NCI-H82 treated with DMSO at 0.1 percent for 48 hours (cell line): ENCODE data around the gene GRB7.
"Not testable (repeated sequence)": the region's sequence is repeated elsewhere in the genome, so short reads cannot be mapped to it uniquely, and the experiment has no call there.

Experiments used
- DNase-seq: peaks from one replicate; lab custom pipeline; 2025; ENCODE audit not compliant: unreplicated experiment; lab: John Stamatoyannopoulos, UW

GRB7 gene

GRCh38 chr17:39709319-39709997 lies 28.3 kb upstream of the GRB7 start:
- DNase-seq: no peak

GRCh38 chr17:39709998-39710964 lies 27.5 kb upstream of the GRB7 start:
- no peak for DNase-seq

GRCh38 chr17:39711071-39711470 lies 26.7 kb upstream of the GRB7 start:
- not testable (repeated sequence) for DNase-seq

- DNase-seq: no peak
These were observed 25.9 kb upstream of the GRB7 start for GRCh38 chr17:39711851-39712250.

GRCh38 chr17:39714234-39714633 lies 23.5 kb upstream of the GRB7 start:
- no peak for DNase-seq

GRCh38 chr17:39715375-39716072 lies 22.2 kb upstream of the GRB7 start:
- DNase-seq: no peak

- no peak for DNase-seq
These were observed 21.5 kb upstream of the GRB7 start for GRCh38 chr17:39716073-39716818.

- no peak for DNase-seq
These were observed 20.7 kb upstream of the GRB7 start for GRCh38 chr17:39716879-39717536.

GRCh38 chr17:39717660-39718059 lies 20.1 kb upstream of the GRB7 start:
- DNase-seq: no peak

- DNase-seq: no peak
These were observed 18.0 kb upstream of the GRB7 start for GRCh38 chr17:39719563-39720355.

GRCh38 chr17:39722104-39722503 lies 15.6 kb upstream of the GRB7 start:
- no peak for DNase-seq

- no peak for DNase-seq
These were observed 14.5 kb upstream of the GRB7 start for GRCh38 chr17:39722965-39723848.

GRCh38 chr17:39724731-39725130 lies 13.0 kb upstream of the GRB7 start:
- no peak for DNase-seq

GRCh38 chr17:39725923-39726322 lies 11.8 kb upstream of the GRB7 start:
- not testable (repeated sequence) for DNase-seq

GRCh38 chr17:39726617-39727016 lies 11.1 kb upstream of the GRB7 start:
- no peak for DNase-seq

- no peak for DNase-seq
These were observed 10.2 kb upstream of the GRB7 start for GRCh38 chr17:39727556-39727955.

- no peak for DNase-seq
These were observed 8.4 kb upstream of the GRB7 start for GRCh38 chr17:39729280-39729851.
